Panc1 (cell line): Measurements from ENCODE around the gene SLC26A11.

ENCODE experiments used
- CTCF ChIP-seq: fragments of 450-650 bp; IDR thresholded peaks from 2 replicates; pipeline ENCODE4 v1.5.1; 2017; ENCODE audit warnings: mild to moderate bottlenecking
- REST ChIP-seq, 2 experiments: IDR thresholded peaks; 2 replicates each; pipeline ENCODE4 v1.6.1; 2011 to 2012; ENCODE audit warnings: low read depth in 2 of 2, control low read depth in 1 of 2, low read length in 1 of 2, mild to moderate bottlenecking in 1 of 2, moderate library complexity in 1 of 2; ENCODE audit not compliant: insufficient read depth in 1 of 2
- SIN3A ChIP-seq: IDR thresholded peaks from 2 replicates; pipeline ENCODE4 v1.6.1; 2012; ENCODE audit warnings: low read depth, mild to moderate bottlenecking, low read length, moderate library complexity, borderline replicate concordance; ENCODE audit not compliant: insufficient read depth

- no peak for TF ChIP-seq CTCF
- no peak for TF ChIP-seq SIN3A
- no peak for TF ChIP-seq REST (IDR thresholded peaks at IDR 0.05; ENCODE audit: insufficient read depth in 1 of 2, low read depth in 2 of 2, low read length in 1 of 2)
Observed at GRCh38 chr17:80187090-80187489, 33.1 kb upstream of the SLC26A11 start.
